GM18511 (cell line): Measurements from ENCODE around the gene KCNMB1.

Source experiments
- ATAC-seq: cut with Tn5 transposase; IDR thresholded peaks from one replicate; pipeline ENCODE4 v1.9.1; 2021; ENCODE audit warnings: mild to moderate bottlenecking, moderate library complexity; ENCODE audit not compliant: unreplicated experiment

The KCNMB1 gene

DNA sequence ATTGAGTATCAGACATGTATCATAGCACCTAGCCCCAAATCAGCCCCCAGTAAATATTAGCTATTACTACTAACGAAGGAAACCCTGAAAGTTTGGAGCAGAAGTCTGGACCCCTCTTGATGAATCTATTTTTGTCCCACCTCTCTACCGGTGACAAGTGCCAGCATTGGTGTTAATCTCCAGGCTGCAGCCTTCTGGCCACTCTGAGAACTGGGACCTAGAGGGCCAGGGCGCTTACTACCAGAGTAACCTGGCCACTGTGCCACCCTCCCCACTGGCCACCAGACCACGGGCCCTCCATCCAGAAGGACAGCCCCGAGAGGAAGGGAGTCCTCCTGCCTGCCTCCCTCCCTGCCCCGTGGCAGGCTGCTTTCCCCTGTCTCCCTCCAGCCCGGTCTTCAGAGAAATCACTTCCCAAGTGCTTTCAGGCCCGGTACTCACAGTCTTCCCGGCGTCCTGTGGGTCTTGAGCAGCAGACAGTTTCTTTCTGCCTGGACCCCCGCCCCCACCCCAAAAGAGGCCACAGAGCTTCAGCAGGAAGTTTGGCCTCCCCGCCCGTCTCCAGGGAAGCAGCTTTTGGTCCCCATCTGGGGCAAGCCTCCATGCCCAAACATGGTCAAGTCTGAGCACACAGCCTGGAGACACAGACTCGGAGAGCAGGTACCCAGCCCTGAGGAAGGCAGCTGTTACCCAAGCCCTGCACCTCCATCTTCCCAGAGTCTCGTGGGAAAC lies at the start of gene KCNMB1:
Gene KCNMB1, minus strand, starts transcription at position 550 of the 732 bp plus-strand sequence. CDS start 3,920 bp downstream, outside the sequence.
- peak; percentile 36 for ATAC-seq

DNA sequence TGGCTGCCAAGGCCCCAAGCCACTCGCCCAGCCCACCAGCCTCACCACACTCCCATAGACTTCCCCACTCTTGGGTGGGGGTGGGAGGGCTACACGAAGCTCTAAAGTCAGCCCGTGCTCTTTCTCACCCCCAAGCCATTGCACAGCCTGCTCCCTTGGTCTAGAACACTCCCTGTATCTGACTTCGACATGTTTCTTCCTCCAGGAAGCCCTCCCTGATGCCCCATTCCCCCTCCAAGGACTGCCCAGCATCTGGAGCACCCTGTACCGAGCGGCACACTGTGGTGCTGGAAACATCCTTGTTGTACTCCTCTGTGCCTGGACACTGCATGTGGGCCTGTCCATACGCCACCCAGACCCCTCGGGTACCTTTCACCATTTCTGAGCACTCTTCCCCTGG lies 49.4 kb upstream of the KCNMB1 start:
- ATAC-seq = no peak

DNA sequence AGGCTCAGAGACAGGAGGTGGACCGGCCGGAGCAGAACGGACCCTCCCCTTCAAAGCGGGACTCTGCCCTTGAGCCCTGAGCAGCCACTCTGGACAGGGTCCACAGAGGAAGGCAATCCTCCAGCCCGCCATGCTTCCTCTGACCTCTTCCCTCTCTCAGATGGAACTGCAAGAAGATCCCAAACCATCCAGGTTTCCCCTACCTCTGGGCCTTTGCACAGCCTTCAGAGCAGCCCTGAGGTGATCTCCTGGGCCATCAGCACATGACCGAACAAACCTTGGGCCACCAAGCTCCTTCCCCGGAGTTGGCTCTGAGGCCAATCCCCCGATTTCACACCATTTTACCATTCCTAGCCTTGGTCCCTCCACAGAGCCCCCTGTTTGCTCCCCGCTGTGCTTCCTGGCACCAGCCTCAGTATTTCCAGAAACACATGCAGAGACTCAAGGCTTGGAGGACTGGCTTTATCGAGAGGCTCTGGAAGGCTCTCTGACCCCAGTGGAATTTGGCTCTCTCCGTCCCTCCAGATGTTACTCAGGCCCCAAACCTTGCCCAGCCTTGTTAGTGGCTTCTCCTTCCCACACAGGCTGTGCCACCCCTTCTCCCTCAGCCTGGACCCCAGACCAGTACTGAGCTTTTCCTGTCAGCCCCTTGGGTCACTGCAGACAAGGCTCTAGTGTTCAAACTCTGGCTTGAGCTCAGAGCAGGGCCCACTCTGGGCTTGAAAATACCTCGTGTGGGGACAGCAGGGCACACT lies 48.6 kb upstream of the KCNMB1 start:
- no peak for ATAC-seq

- no peak for ATAC-seq
Measured at GRCh38 chr5:170436335-170436734, 47.2 kb upstream of the KCNMB1 start.

DNA sequence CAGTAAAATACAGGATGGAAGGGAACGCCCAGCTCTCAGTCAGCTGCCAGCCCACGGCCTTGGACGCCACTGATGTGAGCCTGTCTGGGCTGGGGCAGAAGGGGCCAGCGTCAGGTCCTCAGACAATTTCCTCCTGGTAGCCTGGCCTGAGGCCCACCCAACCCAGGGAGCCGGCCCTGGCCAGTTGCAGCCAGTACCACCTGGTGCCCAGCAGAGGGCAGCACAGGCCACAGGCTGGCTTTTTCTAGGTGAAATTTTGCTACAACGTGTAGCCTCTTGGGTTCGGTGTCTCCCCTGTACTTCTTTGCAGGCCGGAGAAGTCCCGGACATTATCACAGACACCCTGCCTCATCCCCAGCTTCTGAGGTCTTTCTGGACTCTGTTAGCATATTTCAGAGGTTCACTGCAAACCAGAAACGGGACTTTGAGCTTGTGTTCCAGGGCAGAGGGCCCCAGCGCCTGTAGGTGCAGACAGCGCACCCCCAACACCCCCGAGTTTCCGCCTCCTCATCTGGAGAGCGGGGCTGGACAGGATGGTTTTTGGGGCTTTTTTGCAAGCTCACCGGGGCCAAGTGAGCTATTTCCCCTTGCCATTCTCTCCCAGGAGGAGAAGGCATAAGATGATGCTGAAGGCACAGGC lies 45.9 kb upstream of the KCNMB1 start:
- ATAC-seq = peak; percentile 93

GRCh38 chr5:170432669-170433068 lies 43.5 kb upstream of the KCNMB1 start:
- ATAC-seq = no peak

DNA sequence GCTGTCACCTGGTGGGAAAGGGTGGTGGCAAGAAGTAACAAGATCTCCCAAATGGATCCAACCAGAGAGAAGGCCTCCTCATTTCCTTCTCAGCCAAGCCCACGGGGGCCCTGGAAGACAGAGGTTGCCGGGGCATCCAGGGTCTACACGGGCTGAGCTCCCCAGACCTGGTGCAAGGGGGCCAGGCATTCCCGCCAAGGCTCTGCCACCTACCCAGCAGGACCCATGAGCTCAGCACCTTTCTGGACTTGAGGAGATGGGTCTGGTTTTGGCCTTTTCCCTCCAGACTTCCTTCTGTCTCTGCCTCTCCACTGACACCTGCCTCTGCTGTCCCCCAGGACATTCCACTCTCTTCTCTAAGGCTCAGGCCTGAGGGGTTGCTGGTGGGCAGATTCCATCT lies 42.4 kb upstream of the KCNMB1 start:
- ATAC-seq = no peak

DNA sequence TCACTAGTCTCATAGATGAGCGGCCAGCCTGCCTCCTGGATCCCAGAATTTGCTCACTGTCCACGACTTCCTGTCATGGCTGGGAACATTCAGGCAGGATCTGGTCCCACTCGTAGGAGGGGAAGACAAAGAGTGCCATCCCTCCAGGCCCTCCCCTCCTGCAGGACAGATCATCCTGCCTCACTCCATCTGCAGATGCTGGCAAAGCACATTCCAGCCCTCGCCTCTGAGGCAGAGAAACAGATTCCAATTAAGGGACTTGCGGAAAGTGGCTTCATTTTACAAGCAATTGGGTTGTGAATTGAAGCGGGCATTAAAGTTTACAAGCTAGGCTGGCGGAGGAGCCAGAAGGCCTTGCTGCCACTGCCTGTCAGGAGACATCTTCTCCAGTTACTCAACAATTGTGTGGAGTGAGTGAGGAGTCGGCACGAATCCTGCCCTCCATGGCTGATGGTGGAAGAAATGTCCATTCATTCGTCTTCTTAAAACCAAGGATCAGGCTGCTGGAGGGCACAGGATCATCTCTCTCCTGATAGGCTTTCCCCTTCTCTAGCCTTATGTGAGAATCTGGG lies 41.8 kb upstream of the KCNMB1 start:
- ATAC-seq = no peak

DNA sequence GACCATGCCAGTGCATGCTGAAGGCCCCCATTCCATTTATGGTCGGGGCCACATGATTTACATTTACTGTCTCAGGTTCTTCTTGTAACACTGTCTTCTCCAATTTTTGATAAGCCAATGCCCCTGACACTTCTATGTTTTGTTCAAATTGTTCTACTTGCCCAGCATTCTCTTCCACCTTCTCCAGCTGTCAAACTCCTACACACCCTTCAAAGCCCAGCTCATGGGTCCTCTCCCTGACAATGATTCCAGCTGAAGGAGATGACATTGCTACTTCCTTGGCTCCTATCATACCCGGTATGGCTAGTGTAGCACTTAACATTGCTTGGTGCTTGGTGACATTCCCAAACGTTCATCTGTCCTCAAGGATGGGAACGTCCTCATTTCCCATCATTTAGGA lies 41.1 kb upstream of the KCNMB1 start:
- ATAC-seq = no peak

- no peak for ATAC-seq
Measured at GRCh38 chr5:170429014-170429413, 39.8 kb upstream of the KCNMB1 start.

- ATAC-seq = no peak
Measured at GRCh38 chr5:170427672-170428236, 38.6 kb upstream of the KCNMB1 start.

DNA sequence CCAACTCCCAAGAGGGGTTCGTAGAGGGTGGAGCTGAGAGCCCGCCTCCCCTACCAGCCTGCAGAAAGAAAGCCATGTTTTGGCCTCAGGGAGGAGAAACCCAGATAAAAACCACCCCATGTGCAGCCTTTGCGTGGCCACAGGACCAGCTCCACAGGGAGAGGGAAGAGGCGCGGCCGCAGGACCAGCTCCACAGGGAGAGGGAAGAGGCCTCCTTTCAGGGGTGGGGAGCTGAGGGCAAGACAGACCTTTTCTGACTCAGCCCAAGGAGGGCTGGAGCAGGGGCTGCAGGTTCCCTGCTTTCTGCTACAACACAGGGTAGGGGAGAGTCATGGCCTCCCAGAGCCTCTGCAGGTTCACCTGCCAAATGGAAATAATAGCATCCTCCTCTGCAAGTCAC lies 37.6 kb upstream of the KCNMB1 start:
- no peak for ATAC-seq

GRCh38 chr5:170426149-170426767 lies 37.1 kb upstream of the KCNMB1 start:
- no peak for ATAC-seq

DNA sequence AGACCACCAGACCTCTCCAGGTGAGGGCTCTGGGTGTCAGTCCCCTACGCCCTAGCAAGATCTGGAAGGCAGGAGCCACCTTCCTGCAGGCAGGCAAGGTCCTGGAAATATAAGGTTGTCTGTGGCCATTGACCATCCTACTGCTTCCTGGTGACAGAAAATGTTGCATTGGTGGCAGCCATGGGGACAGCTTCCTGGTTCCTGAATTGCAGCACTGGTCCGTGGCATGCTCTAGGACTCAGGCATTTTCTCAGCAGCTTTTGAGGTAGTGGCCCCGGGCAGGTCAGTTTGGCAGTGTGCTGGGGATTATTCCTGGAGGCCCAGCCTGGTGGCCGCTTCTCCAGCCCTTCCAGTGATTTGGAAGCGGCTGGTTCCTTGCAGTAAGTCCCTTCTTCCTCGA lies 36.6 kb upstream of the KCNMB1 start:
- ATAC-seq = no peak

GRCh38 chr5:170424629-170425028 lies 35.5 kb upstream of the KCNMB1 start:
- no peak for ATAC-seq

GRCh38 chr5:170423692-170424091 lies 34.5 kb upstream of the KCNMB1 start:
- no peak for ATAC-seq

DNA sequence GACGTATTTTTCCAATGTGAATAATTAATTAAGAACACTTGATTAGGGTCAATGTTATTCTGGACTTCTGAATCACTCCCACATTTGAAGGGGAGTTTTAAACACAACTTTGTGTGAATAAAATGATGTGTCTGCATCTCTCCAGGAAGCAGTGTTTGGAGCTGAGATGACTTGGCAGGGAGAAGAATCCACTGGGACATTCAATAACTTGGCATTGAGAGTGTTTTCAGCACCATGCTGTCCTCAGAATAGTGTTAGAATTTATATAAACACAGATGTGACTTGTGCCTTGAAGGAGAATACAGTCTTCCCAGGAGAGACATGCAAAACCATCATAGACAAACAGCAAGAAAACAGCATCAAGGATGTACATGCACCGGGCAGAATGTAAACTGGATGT lies 32.7 kb upstream of the KCNMB1 start:
- ATAC-seq = no peak

DNA sequence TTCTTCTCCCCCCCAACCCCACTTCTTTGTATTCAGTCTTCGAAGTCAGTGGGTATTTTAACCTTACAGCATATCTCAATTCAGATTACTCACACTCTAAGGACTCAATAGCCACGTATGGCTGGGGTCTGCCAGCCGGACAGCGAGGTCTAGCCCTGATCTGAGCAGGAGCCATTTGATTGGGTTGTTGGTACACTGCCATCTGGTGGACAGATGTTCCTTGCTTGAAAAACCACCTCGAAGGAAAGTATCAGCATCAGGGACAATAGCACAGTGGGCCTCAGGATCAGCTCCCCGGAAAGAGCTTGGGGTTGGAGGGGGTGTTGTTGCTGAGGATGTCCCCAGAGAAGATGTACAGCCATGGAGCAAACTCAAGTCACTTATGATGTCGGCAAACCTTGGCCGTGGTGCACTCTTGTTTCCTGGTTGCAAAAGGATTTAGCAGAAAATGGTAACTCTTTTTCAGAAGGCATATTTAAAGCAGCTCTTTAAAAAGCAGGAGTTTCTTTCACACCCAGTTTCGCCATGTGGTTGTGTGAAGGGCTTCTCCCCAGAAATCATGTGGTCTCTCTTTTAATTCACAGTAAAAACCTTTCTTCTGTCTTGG lies 31.7 kb upstream of the KCNMB1 start:
- ATAC-seq = peak; percentile 68

DNA sequence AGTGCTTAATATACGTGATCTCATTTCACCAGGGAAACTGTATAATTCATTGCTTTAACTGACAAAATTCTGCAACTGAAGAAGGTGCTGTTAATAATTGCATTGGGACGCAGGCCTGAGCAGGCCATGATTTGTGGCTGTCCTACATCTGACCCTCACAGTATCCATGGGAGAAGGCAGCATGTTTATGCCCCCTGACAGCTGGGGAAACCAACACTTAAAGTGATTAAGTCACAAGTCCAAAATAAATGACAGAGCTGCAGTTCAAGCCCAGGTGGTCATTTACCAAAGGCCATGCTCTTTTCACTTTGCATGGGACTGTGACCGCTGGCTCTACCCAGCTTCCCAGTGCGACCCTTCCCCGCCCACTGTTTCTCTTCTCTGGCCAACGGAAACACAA lies 30.5 kb upstream of the KCNMB1 start:
- no peak for ATAC-seq

DNA sequence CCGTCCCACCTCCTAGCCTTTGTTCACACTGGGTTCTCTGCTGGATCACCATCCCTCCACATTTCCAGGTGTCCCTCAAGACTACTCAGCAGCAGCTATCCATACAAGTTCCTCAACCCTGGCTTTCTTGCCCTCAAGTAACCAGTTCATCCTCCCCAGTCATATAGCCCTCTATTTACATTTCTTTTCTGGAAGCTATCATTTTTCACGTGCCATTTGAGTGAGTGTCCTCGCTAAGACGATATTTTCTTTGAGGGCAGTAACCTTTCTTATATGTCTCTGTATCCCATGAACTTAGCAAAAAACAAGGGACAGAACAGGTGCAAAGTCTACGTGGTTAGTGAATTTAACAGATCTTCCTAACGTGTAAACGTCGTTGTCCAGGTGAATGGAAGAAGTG lies 29.6 kb upstream of the KCNMB1 start:
- ATAC-seq = no peak
